Transverse colon (tissue), 3 donors: ENCODE results near the gene HOXA6.

Source experiments
- CTCF ChIP-seq, 5 experiments: fragments of 200-600 bp in 3 of 5; fragments of 450-650 bp in 2 of 5; sonication (generic) in 3 of 5; IDR thresholded peaks; 1 replicate in 2 of 5; 2 replicates in 3 of 5; pipeline ENCODE4 v1.5.1; 2016 to 2017; ENCODE audit warnings: antibody characterized with exemption in 5 of 5, inconsistent platforms in 3 of 5, mild to moderate bottlenecking in 2 of 5, moderate library complexity in 1 of 5
- EP300 ChIP-seq: sonication (generic); formaldehyde crosslinking; IDR thresholded peaks from one replicate; pipeline ENCODE4 v1.6.1; 2017; ENCODE audit warnings: antibody characterized with exemption, low read depth
- POLR2A ChIP-seq: fragments of 450-650 bp; IDR thresholded peaks from one replicate; pipeline ENCODE4 v1.6.1; 2016; ENCODE audit warnings: antibody characterized with exemption, mild to moderate bottlenecking, moderate library complexity

DNA sequence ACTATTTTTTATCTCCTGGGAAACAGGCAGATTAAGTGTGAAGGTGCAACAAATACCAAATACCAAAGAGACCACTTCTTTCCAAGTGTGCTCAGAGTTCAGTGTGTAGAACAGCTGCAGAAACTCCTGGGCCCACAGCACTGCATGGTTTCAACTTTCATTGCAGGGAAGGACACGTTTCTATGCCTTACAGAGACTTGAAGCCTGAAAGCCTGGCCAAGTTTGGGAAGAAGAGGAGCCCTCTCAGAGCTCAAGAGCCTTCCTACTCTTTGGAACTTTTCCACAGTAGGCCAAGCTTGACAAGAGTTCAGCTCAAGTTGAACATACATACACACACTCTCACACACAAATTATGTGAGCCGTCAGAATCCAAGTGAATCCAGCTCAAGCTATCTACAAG lies 19.5 kb downstream of the HOXA6 start:
- TF ChIP-seq CTCF (IDR thresholded peaks at IDR 0.05) (no peak), EP300 (no peak), POLR2A (no peak)
